Stimulated activated CD8-positive, alpha-beta memory T cell treated with anti-CD3 and anti-CD28 coated beads, Interleukin-12 subunit alpha, Interleukin-12 subunit beta, amount 100 ng/mL, for 4 hours (primary cell): ENCODE measurements around the gene FAM193A.
"Not testable (repeated sequence)": the region's sequence is repeated elsewhere in the genome, so short reads cannot be mapped to it uniquely, and the experiment has no call there.

ENCODE experiments used
- DNase-seq: peaks from one replicate; pipeline ENCODE4 v3.0.0-alpha.2; 2020; ENCODE audit warnings: low read depth

The FAM193A gene

GRCh38 chr4:2578106-2578505 is 41.7 kb downstream of the FAM193A start:
- no peak for DNase-seq

DNA sequence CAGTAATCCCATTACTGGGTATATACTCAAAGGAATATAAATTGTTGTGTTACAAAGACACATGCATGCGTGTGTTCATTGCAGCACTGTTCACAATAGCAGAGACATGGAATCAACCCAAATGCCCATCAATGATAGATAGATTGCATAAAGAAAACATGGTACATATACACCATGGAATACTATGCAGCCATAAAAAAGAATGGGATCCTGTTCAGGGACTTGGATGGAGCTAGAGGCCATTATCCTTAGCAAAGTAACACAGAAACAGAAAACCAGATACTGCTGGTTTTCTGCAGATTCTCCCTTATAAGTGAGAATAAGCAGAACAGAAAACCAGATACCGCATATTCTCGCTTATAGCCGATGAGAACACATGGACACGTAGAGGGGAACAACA is 43.5 kb downstream of the FAM193A start:
- no peak for DNase-seq

- no peak for DNase-seq
These were observed 46.6 kb downstream of the FAM193A start for GRCh38 chr4:2583092-2583491.

DNA sequence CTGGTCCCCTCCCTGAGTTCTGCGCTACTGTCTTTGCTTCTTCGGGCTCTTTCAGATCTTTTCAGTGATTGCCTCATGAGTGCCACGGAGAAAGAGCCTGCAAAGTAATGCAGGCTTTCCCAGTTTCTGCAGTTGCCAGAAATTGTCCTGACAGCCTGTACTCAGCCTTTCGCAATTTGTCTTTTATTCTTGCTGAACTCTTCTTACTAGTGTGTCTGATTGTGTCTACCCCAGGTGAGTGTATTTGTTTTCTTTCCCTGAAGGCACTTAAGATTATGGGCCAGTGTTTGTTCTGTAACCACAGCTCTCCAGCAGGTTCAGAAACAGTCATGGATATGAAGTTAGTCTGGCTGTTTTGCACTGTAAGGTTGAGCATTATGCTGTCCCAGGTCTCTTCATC is 47.1 kb downstream of the FAM193A start:
- no peak for DNase-seq

DNA sequence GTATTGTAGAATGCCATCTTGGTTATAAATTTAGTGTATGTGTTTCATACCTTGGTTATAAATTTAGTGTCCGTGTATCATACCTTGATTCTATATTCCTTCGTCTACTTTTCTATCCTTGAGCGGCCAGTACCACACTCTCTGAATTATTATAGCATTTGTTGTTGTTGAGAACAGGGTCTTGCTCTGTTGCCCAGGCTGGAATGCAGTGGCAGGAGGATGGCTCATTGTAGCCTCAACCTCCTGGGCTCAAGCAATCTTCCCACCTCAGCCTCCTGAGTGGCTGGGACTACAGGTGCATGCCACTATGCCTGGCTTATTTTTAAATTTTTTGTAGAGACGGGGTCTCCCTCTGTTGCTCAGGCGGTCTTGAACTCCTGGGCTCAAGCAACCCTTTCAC is 50.1 kb downstream of the FAM193A start:
- no peak for DNase-seq

GRCh38 chr4:2587213-2587823 is 50.9 kb downstream of the FAM193A start:
- no peak for DNase-seq

DNA sequence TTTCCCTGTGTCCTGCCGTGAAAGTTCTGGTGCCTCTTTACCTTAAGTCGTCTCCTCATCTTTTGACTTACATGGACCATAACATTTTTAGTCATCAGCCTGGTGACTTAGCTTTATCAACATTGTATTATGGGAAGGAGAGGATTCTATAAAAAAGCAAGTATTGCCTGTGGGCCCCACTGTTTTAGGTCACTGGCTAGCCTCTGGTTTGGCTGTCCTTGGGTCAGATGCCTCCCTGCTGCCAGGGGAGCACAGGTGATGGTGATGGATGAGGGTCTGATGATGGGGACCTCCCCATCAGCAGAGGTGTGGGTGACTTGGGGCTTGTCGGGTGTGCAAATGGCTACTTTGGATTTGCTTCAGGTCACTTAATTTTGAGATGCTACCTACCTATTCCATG is 51.8 kb downstream of the FAM193A start:
- DNase-seq, result no peak

DNA sequence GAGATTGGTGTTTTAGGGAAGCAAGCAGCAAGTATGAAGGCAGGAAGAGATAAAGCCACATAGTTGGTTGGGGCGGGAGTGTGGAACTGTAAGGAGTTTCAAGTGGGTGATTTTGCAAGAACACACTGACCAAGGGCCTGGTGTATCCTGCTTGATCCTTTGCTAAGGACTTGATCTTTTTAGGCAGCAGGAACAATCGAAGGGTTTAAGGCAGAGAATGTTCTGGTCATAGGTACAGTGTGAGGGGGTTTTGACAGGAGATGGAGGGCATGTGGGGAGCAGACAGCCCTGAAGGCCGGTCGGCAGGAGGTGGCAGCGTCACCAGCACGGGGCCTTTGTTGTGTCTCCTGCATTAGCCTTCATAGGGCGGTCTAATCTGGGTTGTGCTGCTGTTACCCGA is 54.7 kb downstream of the FAM193A start:
- DNase-seq, result no peak

DNA sequence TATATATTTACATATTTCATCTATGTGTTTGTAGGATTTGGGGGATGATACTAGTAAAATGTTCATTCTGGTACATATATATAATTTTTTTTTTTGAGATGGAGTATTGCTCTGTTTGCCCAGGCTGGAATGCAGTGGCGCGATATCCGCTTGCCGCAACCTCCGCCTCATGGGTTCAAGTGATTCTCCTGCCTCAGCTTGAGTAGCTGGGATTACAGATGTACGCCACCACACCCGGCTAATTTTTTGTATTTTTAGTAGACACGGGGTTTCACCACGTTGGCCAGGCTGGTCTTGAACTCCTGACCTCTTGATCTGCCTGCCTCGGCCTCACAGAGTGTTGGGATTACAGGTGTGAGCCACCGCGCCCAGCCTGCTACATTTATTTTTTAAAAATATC is 55.6 kb downstream of the FAM193A start:
- not testable (repeated sequence) for DNase-seq

DNA sequence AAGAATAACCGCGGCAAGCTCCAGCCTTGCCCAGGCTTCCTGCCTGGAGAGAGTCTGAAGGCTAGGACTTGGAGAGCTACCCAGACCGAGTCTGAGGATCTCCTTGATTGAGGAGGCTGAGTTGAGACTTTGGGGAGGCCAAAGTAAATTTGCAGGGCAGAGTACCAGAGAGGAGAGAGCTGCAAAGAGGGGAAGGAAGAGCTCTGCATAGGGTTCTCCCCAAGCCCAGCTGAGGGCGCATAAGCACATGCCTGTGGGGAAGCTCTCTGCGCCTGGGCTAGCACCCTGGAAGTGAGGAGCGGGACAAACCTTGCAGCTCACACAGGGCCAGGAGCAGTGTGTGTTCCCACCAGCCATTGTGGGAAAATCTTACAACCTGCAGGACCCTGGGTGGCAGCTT is 56.1 kb downstream of the FAM193A start:
- DNase-seq, result no peak

GRCh38 chr4:2593003-2593402 is 56.6 kb downstream of the FAM193A start:
- DNase-seq, result no peak

DNA sequence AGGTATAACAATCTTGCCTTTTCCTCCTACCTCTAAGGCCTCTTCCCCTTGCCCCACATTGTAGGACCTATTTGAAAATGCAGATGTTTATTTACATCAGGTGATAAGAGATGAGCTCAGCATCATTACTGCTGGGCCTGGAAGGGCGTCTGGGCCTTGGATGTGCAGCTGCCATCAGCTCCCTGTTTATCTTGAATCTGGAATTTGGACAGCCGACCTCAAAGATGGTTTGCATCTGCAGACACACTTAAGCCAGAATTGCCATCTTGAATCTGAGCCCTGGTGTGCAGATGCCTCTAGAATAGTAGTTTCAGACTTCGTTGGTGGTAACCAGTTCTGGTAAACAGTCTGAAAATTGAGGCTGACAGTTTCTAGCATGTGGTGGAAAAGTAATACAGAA is 59.0 kb downstream of the FAM193A start:
- no peak for DNase-seq

DNA sequence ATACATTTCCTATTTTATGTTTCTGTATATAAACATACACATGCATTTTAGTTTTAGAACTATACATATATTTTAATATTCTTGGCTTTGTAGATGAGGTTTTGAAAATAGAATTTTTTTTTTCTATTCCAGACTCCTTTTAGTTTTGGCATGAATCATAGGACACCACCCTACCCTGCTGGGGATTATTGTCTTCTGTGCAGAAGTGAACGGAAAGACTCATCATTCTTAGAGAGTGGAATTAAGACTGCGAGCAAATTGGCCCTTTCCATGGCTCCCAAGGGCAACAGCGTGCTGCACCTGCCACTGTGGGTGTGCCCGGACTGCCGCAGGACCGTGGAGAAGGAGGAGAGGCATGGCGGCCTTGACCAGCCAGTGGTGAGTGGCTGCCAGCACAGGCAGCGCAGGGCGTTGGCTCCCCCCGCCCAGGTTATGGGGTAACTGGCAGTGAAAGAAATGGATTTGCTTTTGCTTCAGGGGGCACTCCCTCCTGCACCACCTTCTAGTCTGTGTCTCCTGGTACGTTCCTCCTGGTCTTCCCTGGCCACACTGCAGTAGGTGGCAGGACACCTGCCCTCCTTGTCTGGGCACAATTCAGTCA is 59.6 kb downstream of the FAM193A start:
- no peak for DNase-seq

DNA sequence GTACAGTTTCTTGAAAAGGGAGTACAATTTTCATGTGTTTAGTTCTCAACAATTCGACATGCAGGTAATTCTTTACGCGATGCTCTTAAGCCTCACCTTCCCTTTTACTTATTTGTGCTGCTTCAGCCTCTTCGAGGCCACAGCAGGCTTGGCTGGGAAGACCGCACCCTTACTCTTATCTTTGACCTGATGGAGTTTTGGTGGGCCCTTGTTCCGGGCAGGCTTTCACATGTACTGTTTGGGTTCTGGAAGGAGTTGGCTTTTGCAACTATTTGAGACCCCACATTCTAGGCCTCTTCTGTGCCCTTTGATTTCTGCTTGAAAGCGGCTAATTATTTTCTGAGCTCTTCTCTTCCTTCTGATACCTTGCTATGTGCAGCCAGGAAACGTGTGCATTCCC is 60.2 kb downstream of the FAM193A start:
- DNase-seq, result no peak

DNA sequence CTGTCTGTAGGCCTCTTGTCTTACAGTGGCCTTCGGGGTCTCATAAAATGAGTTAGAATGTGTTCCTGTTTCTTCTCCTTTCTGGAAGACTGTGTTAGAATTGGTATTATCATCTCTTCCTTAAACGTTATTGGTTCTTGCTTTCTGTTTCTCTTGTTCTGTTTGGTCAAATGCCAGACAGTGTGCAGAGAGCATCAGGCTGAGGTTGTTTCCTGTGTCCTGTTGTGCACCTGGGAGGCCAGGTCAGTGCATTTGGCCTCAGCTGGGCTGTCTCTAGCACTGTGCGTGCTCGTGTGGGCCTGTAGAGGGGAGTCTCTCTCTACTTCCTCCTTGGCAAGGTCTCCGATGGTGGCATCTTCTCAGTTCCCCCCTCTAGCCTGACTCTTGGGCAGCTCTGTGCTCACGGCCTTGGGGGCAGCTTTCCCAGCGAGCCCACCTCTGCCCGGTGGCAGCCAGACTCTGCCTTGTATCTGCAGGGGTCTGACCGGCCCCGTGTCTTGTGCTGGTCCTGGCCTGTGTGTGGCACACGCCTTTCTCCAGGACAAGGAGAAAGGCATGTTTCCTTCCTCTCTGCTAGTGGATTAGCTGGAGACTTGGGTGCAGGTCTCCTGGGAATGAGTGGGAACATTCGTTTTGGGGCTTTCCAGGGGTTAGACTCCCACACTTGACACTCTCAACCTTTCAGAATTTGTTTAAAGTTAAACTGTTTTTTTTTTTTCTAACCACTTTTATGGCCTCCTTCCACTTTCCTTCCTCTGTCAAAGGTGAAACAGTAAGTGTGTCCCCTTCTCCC is 62.3 kb downstream of the FAM193A start:
- no peak for DNase-seq

GRCh38 chr4:2599304-2599654 is 62.8 kb downstream of the FAM193A start:
- no peak for DNase-seq

DNA sequence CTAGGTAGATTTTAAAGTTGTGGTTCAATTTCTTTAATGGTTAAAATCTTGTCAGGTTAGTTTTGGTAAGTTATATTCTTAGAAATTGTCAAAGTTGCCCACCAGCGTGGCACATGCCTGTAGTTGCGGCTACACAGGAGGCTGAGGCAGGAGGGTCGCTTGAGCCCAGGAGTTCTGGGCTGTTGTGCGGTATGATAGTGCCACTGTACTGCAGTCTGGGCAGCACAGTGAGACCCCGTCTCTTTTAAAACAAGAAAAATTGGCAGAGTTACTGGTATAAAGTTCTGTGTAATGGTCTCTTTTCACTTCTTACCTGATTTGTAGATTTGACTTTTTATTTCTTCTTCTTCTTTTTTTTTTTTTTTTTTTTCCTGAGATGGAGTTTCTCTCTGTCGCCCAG is 64.4 kb downstream of the FAM193A start:
- no peak for DNase-seq

GRCh38 chr4:2604614-2605013 is 68.2 kb downstream of the FAM193A start:
- DNase-seq, result no peak

DNA sequence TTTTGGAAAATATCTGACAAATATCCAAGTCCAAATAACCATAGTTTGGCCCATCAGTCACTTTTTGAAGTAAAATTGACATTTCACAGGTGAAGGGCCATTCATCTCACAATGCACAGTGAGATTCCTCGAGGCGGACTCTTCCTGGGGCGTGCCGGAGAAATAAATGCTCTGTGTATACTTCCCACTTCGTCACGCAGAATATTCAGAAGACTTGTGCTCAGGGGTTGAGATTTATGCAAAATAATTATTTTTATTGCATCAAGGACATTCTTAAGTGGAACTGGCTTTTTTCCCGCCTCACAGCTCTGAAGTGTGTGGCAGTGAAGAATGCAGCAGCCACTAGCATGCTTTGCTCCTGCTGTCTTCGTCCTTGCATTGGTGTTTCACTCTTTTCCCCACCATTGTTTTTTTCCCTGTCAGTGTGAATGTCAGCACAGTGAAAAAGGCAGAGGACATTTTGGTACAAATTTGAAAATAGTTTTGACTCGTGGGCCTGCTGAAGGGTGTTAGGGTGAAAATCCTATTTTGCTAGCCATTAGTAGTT is 70.6 kb downstream of the FAM193A start:
- no peak for DNase-seq

DNA sequence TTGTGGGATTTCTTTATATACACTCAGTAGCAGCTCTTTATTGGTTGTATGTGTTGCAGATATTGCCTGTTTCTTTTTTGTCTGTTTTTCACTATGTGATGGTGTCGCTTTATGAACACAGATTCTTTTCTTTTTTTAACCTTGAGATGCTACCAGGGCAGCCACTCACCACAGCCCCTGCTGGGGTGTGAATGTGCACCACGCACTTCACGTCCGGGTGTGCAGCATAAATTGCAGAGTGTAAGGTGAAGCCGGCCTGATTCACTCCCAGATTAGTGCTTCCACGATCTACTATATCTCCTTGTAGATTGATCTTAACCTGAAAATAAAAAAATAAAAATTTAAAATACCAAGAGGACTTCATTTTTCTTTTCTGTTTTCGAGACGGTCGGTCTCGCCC is 71.4 kb downstream of the FAM193A start:
- DNase-seq, result no peak

DNA sequence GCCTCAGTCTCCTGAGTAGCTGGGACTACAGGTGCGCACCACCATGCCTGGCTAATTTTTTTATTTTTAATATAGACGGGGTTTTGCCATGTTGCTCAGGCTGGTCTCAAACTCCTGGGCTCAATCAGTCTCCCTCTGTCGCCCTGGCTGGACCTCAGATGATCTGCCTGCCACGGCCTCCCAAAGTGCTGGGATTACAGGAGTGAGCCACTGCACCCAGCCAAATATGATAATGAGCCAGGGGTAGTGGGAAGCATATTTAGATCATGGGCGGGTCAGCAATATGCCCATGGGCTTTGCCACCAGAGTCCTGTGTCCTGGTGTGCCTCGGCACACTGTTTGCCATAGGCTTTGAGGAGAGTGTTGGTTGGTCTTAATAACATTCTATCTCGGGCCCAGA is 71.8 kb downstream of the FAM193A start:
- no peak for DNase-seq

- no peak for DNase-seq
These were observed 79.4 kb downstream of the FAM193A start for GRCh38 chr4:2615821-2616220.

- no peak for DNase-seq
These were observed 81.5 kb downstream of the FAM193A start for GRCh38 chr4:2617955-2618354.
